C4-2B (cell line): ENCODE data around the gene CDC14A.
A peak's percentile ranks its signal among the peaks of the same experiment; 100 is the strongest.

Source experiments
- H3K27ac ChIP-seq: fragments of 450-650 bp; 2 replicates; pipeline ENCODE4 v1.5.1; 2017
- ZFX ChIP-seq: fragments of 450-650 bp; IDR thresholded peaks from 2 replicates; pipeline ENCODE4 v1.6.1; 2017
- TF ChIP-seq, protein P1 (sequence below): fragments of 450-650 bp; conservative IDR thresholded peaks from 2 replicates; pipeline ENCODE4 v1.5.1; 2017; ENCODE audit warnings: mild to moderate bottlenecking

Gene CDC14A

DNA sequence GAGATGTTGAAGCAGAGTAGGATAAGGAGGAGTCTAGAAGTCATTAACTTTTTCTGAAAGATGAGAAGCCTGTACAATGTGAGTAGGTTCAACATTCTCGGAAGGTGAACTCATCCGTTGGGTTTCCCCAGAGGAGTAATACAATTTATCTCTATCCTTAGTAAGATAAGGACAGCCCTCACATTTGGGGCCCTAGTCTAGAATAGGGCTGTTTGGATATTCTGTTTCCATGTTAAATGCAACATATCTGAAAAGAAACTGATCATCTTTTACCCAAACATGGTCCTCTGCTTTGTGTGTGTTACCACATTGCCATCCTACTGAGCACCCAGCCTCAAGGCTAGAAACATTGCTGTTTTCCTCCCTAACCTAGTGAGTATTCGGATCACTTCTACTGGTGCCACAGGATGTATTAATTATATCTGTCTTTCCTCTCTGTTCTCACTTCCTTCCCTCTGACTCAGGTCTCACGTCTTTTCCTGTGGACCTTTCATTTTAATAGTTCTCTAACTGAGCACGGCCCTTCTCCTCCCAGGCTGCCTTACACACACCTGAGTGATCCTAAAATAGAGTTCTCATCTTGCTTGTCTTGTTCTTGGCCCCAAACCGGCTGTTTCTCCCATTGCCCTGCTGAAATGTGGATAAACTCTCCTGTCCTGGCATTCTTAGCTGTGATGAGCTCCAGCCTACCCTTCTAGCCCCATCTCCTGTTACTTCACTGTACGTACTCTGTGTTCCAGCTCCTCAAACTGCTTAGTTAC lies 91.7 kb downstream of the CDC14A start:
- no peak for TF ChIP-seq ZFX
- TF ChIP-seq, protein P1, sequence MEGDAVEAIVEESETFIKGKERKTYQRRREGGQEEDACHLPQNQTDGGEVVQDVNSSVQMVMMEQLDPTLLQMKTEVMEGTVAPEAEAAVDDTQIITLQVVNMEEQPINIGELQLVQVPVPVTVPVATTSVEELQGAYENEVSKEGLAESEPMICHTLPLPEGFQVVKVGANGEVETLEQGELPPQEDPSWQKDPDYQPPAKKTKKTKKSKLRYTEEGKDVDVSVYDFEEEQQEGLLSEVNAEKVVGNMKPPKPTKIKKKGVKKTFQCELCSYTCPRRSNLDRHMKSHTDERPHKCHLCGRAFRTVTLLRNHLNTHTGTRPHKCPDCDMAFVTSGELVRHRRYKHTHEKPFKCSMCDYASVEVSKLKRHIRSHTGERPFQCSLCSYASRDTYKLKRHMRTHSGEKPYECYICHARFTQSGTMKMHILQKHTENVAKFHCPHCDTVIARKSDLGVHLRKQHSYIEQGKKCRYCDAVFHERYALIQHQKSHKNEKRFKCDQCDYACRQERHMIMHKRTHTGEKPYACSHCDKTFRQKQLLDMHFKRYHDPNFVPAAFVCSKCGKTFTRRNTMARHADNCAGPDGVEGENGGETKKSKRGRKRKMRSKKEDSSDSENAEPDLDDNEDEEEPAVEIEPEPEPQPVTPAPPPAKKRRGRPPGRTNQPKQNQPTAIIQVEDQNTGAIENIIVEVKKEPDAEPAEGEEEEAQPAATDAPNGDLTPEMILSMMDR = no peak
- H3K27ac ChIP-seq = no peak overlapping the region

DNA sequence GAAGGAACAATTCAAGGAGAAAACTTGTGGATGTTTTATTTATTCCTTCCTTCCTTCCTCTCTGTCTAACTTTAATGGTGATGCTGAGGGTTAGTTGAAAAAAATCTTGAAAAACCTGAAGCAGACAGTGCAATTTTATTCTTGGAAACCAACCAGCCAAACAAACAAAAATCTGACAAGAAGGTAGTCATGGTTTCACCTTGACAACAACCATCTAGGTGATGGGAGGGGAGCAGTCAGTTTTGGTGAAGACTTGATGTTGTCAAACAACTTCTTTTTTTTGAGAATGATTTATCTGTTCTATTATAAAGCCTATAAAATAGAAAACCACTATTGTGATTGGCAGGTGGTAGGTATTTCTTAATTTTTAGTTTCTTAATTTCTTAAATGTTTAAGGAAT lies 93.3 kb downstream of the CDC14A start:
- no peak for TF ChIP-seq ZFX
- TF ChIP-seq, protein P1 = no peak

DNA sequence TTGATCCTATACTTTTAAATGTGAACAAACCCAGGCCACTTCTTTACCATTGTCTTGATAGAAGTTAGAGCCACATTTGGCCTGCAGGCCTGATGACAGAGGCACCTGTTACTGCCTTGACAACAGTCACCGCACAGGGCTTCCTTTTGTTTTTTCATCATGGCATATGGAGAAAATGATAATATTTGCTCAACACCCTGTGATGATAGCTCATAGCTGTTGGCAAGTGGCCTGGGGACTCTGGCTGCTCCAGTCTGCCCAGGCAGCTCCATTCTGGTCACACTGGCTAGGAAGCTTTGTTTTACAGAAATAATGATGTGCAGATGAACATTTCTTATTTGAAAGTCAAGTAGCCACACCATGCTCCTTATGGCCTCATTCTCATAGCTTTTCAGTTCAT lies 96.1 kb downstream of the CDC14A start:
- no peak for TF ChIP-seq ZFX
- TF ChIP-seq, protein P1 = no peak
- H3K27ac ChIP-seq = no peak overlapping the region

More for the DNA sequence above, 93.3 kb downstream of the CDC14A start:
- no peak overlapping the region for H3K27ac ChIP-seq

DNA sequence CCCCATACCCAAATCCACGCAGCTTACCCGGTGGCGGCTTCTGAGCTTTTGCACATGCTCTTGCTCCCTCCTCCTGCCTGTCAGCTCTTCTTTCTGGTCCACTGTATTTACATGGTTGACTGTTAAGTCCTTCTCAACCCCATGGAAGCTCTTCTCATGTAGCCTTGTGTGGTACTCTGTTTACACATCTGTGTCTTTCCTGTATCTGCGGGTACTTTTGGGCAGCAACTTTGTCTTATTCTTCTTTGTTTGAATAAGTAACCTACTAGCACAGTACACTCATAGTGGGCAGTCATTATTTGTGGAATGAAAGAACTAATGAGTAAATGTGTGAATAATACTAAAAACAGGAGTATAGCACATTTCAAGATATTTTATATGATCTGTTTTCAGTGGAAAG lies 97.2 kb downstream of the CDC14A start:
- peak overlapping the region; percentile 38; the same call in 1 of the 2 replicates for H3K27ac ChIP-seq
- no peak for TF ChIP-seq ZFX
- TF ChIP-seq, protein P1 = no peak

DNA sequence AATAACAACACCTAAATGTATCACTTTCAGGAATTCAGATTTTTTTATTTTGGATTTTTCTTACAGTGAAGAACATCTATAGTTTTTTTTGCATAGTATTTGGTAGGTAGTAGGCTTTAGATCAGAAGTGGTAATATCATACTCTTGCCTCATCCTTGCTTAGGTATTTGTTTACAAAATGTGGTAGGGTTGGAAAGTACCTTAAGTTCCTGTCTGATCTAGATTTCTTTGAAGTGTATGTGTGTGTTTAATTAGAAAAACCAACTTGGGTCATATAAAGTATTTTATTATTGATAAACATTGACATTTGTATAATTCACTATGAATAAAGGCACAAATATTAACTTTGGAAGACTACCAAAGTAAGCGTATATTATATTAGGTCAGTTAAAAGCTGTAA lies 100.3 kb downstream of the CDC14A start:
- H3K27ac ChIP-seq = peak overlapping the region; percentile 62
- TF ChIP-seq, protein P1 = no peak
- no peak for TF ChIP-seq ZFX

DNA sequence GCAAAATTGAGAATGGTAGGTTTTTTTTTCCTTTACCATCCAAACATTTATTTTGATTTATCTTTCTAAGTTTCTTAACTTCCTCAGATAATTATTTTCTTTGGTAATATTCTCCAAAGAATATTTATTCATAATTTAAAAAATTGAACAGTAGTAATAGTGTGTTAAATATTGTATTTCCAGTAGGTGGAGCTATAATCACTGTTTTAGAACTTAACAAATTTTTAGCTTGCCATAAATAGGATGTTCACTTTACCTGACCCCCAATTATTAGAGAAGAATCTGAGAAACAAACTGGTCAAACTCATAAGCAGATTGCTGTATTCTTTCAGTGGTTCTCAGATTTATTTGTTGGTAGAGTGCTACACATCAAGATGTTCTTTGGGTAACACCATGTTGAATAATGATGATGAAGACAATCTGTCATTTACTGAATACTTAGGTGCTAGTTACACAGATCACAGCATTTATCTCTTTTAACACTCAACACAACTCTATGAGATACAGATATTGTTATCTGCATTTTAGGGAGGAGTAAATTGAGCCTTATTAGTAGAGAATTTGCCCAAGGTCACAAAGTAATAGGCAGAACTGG lies 103.3 kb downstream of the CDC14A start:
- no peak for TF ChIP-seq ZFX
- TF ChIP-seq, protein P1 = peak; percentile 85
- H3K27ac ChIP-seq = no peak overlapping the region

DNA sequence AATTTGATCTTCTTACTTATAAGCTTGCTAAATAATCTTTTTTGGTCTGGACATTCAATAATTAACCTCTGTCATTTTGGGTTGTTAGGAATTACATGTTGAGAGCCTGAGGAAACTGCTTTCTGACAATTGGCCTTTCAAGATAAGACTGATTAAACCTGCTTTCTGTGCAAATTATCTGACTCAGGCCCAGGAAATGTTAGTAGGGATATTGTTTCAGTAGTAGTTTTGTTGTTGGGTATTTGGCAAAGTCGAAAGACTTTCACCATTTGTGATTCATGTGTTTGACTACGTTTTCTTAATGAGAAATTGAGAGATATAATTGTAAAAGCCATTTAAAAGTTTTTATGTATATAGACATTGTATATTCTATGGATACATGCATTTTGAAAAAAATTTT lies 104.6 kb downstream of the CDC14A start:
- no peak for TF ChIP-seq ZFX
- TF ChIP-seq, protein P1 = no peak
- H3K27ac ChIP-seq = no peak overlapping the region
